ENCODE results near the gene SUGCT.
"Not testable (repeated sequence)": the region's sequence is repeated elsewhere in the genome, so short reads cannot be mapped to it uniquely, and the experiment has no call there.

DNA sequence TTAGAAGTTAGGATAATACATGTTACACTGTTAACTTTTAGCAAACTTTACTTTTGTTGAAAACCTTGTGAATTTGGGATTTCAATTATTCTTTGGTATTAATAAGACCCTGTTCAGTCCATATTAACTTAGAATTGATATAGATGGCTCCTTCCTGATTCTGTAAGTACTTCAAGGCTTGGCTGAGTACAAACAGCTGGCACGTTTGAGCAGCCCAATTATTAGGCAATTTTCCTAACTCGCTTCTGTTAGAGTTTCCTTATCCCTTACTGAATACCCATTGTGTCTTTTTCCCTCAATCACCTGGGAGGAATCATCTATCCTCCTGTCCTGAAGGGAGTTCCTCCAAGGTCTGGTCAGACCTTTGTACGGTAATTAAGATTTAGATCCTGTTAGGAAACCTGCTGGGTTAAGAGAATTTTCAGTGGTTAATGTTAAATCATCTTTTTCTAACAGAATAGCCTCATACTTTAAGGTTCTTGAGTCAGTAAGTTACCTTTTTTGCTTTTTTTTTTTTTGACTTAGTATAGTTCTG is 10.9 kb downstream of the SUGCT start:
- TF ChIP-seq, protein P1, sequence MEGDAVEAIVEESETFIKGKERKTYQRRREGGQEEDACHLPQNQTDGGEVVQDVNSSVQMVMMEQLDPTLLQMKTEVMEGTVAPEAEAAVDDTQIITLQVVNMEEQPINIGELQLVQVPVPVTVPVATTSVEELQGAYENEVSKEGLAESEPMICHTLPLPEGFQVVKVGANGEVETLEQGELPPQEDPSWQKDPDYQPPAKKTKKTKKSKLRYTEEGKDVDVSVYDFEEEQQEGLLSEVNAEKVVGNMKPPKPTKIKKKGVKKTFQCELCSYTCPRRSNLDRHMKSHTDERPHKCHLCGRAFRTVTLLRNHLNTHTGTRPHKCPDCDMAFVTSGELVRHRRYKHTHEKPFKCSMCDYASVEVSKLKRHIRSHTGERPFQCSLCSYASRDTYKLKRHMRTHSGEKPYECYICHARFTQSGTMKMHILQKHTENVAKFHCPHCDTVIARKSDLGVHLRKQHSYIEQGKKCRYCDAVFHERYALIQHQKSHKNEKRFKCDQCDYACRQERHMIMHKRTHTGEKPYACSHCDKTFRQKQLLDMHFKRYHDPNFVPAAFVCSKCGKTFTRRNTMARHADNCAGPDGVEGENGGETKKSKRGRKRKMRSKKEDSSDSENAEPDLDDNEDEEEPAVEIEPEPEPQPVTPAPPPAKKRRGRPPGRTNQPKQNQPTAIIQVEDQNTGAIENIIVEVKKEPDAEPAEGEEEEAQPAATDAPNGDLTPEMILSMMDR (IDR thresholded peaks at IDR 0.05 in 2 of 3, conservative IDR thresholded peaks at IDR 0.05 in 1 of 3; ENCODE audit: insufficient read depth in 2 of 3, low read depth in 1 of 3, low read length in 3 of 3): not testable (repeated sequence)
- TF ChIP-seq, protein P2, sequence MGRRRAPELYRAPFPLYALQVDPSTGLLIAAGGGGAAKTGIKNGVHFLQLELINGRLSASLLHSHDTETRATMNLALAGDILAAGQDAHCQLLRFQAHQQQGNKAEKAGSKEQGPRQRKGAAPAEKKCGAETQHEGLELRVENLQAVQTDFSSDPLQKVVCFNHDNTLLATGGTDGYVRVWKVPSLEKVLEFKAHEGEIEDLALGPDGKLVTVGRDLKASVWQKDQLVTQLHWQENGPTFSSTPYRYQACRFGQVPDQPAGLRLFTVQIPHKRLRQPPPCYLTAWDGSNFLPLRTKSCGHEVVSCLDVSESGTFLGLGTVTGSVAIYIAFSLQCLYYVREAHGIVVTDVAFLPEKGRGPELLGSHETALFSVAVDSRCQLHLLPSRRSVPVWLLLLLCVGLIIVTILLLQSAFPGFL (CRISPR knock-in tag; IDR thresholded peaks at IDR 0.05): not testable (repeated sequence)
- not testable (repeated sequence) for TF ChIP-seq ETV6 (IDR thresholded peaks at IDR 0.05; ENCODE audit: borderline replicate concordance in 1 of 2, low read depth in 2 of 2, low read length in 1 of 2); ETV6 (CRISPR knock-in tag; IDR thresholded peaks at IDR 0.05; ENCODE audit: borderline replicate concordance); RNF2 (IDR thresholded peaks at IDR 0.05)

Data from K562 (cell line).